A549 (cell line): ENCODE results near the gene RGS6. TPM values are rescaled to one million over a fixed set of nuclear protein-coding genes. Genes with fewer than 3 reads are reported as not detected.

Experiments
- ATAC-seq, 2 experiments: fragments of 200-7000 bp in 1 of 2; fragments of >200 bp in 1 of 2; cut with Nextera tagmentation in 1 of 2; cut with Tn5 transposase in 1 of 2; 3 replicates each; pipeline versions ENCODE4 v1.8.0 to v1.9.1; 2018 to 2020; ENCODE audit warnings: mild to moderate bottlenecking in 1 of 2, moderate library complexity in 1 of 2
- CTCF ChIA-PET: fragments of 300-600 bp; sonication (Branson Sonifier 250); formaldehyde crosslinking; extraction: SDS; loops from one replicate; lab custom pipeline; 2021; ENCODE audit warnings: antibody characterized with exemption, inconsistent platforms; lab: Yijun Ruan, JAX
- POLR2A ChIA-PET: fragments of 350-600 bp; formaldehyde crosslinking; extraction: SDS; loops from one replicate; lab custom pipeline; 2021; ENCODE audit warnings: antibody characterized with exemption, inconsistent platforms; lab: Yijun Ruan, JAX
- DNase-seq, 2 experiments: peaks; one replicate each; pipeline versions ENCODE4 v3.0.0 to v3.0.0-alpha.2; 2011 to 2016; ENCODE audit warnings: low read depth in 1 of 2, low spot score in 1 of 2
- FAIRE-seq: peaks from 2 replicates; lab custom pipeline; 2011; peaks lifted over from hg19 to GRCh38; lab: Jason Lieb, UNC
- H3K27ac ChIP-seq, 2 experiments: fragments of >200 bp; sonication (Bioruptor Twin); formaldehyde crosslinking; 3 replicates each; pipeline ENCODE4 v1.5.1; 2016 to 2017
- H3K4me1 ChIP-seq: fragments of >200 bp; sonication (Bioruptor Twin); formaldehyde crosslinking; 3 replicates; pipeline ENCODE4 v1.6.1; 2016
- H3K4me2 ChIP-seq: fragments of >200 bp; sonication (Bioruptor Twin); formaldehyde crosslinking; 3 replicates; pipeline ENCODE4 v1.6.1; 2016
- H3K4me3 ChIP-seq: fragments of >200 bp; sonication (Bioruptor Twin); formaldehyde crosslinking; 3 replicates; pipeline ENCODE4 v1.5.1; 2016
- H3K9me3 ChIP-seq: fragments of >200 bp; sonication (Bioruptor Twin); formaldehyde crosslinking; 3 replicates; pipeline ENCODE4 v1.6.1; 2016
- CHD4 ChIP-seq: fragments of 200-600 bp; sonication (generic); IDR thresholded peaks from 2 replicates; pipeline ENCODE4 v1.6.1; 2016; ENCODE audit warnings: antibody characterized with exemption, mild to moderate bottlenecking, borderline replicate concordance
- EHF ChIP-seq: fragments of 250-450 bp; sonication (Bioruptor Pico); IDR thresholded peaks from 2 replicates; pipeline ENCODE4 v1.5.0; 2020; ENCODE audit warnings: mild to moderate bottlenecking
- EHMT2 ChIP-seq: fragments of 200-600 bp; sonication (generic); IDR thresholded peaks from 2 replicates; pipeline ENCODE4 v1.6.1; 2016; ENCODE audit warnings: antibody characterized with exemption, low read depth, mild to moderate bottlenecking, moderate library complexity
- GATA3 ChIP-seq: IDR thresholded peaks from 2 replicates; pipeline ENCODE4 v1.6.1; 2012; ENCODE audit warnings: borderline replicate concordance
- HDAC2 ChIP-seq: fragments of 200-600 bp; sonication (generic); IDR thresholded peaks from 2 replicates; pipeline ENCODE4 v1.6.1; 2016
- HOXA7 ChIP-seq: fragments of 250-450 bp; sonication (Bioruptor Pico); IDR thresholded peaks from 2 replicates; pipeline ENCODE4 v1.5.0; 2020; ENCODE audit warnings: mild to moderate bottlenecking, moderate library complexity
- NPAS2 ChIP-seq: fragments of 250-450 bp; sonication (Bioruptor Pico); IDR thresholded peaks from 2 replicates; pipeline ENCODE4 v1.8.0; 2022; ENCODE audit warnings: mild to moderate bottlenecking, moderate library complexity, borderline replicate concordance
- PHF8 ChIP-seq: fragments of 200-600 bp; sonication (generic); IDR thresholded peaks from 2 replicates; pipeline ENCODE4 v1.6.1; 2016; ENCODE audit warnings: low read depth, mild to moderate bottlenecking, antibody characterized with exemption, moderate library complexity, borderline replicate concordance
- POLR2A ChIP-seq: IDR thresholded peaks from 2 replicates; pipeline ENCODE4 v1.6.1; 2012; ENCODE audit warnings: mild to moderate bottlenecking, low read length
- RAD21 ChIP-seq, 2 experiments: fragments of >200 bp in 1 of 2; sonication (Bioruptor Twin) in 1 of 2; formaldehyde crosslinking in 1 of 2; IDR thresholded peaks in 1 of 2; conservative IDR thresholded peaks in 1 of 2; 2 replicates in 1 of 2; 3 replicates in 1 of 2; pipeline ENCODE4 v1.6.1; 2012 to 2018; ENCODE audit warnings: inconsistent platforms in 1 of 2
- RARB ChIP-seq: fragments of 250-450 bp; sonication (Bioruptor Pico); IDR thresholded peaks from 2 replicates; pipeline ENCODE4 v1.8.0; 2021; ENCODE audit warnings: mild to moderate bottlenecking, moderate library complexity
- RCOR1 ChIP-seq: fragments of 150-350 bp; IDR thresholded peaks from 2 replicates; pipeline ENCODE4 v1.6.1; 2014; ENCODE audit warnings: antibody characterized with exemption, low read length, low read depth
- RNF2 ChIP-seq: fragments of 200-600 bp; sonication (generic); IDR thresholded peaks from 2 replicates; pipeline ENCODE4 v1.6.1; 2016; ENCODE audit warnings: low read depth, mild to moderate bottlenecking, antibody characterized with exemption, moderate library complexity, borderline replicate concordance
- SREBF2 ChIP-seq: fragments of 450-650 bp; IDR thresholded peaks from 2 replicates; pipeline ENCODE4 v1.6.1; 2014; ENCODE audit warnings: mild to moderate bottlenecking, moderate library complexity
- TFCP2L1 ChIP-seq: fragments of 250-450 bp; sonication (Bioruptor Pico); IDR thresholded peaks from 2 replicates; pipeline ENCODE4 v1.5.0; 2021; ENCODE audit warnings: mild to moderate bottlenecking
- ZFP36 ChIP-seq: fragments of 450-650 bp; IDR thresholded peaks from 2 replicates; pipeline ENCODE4 v1.6.1; 2014; ENCODE audit warnings: borderline replicate concordance; ENCODE audit not compliant: partially characterized antibody
- ZNF302 ChIP-seq: fragments of 250-450 bp; sonication (Bioruptor Pico); IDR thresholded peaks from 2 replicates; pipeline ENCODE4 v1.9.0; 2021; ENCODE audit warnings: inconsistent platforms, mild to moderate bottlenecking, moderate library complexity
- whole genome bisulfite sequencing: methylation state at CpG from one replicate; pipeline ENCODE4 v1.1.6; 2017; ENCODE audit errors: missing lambda C conversion rate; 5-methylcytosine and 5-hydroxymethylcytosine counted together
- polyA plus RNA-seq, 4 experiments: library from polyadenylated mRNA; depleted of rRNA in 3 of 4; stranded (reverse); fragments of >200 nt; fragmentation: RNase III in 1 of 4; extraction: RNeasy Plus Mini Kit Qiagen cat#74134 plus additional on column Dnase treatment in 1 of 4; gene quantifications; 2 replicates in 3 of 4; 3 replicates in 1 of 4; pipeline ENCODE4 v1.2.3, GENCODE V29; 2011 to 2017
- TF ChIP-seq, protein P1 (sequence below): fragments of >200 bp; sonication (Bioruptor Twin); formaldehyde crosslinking; IDR thresholded peaks from 3 replicates; pipeline ENCODE4 v1.5.1; 2016
- TF ChIP-seq, protein P2 (sequence below): fragments of 450-650 bp; IDR thresholded peaks from 2 replicates; pipeline ENCODE4 v1.6.1; 2014; ENCODE audit warnings: antibody characterized with exemption
- TF ChIP-seq, protein P3 (sequence below): IDR thresholded peaks from 2 replicates; pipeline ENCODE4 v1.6.1; 2012; ENCODE audit warnings: low read depth, borderline replicate concordance
- TF ChIP-seq, protein P4 (sequence below): fragments of 250-450 bp; sonication (Bioruptor Pico); IDR thresholded peaks from 2 replicates; pipeline ENCODE4 v1.5.0; 2021; ENCODE audit warnings: mild to moderate bottlenecking, moderate library complexity, borderline replicate concordance
- TF ChIP-seq, protein P5 (sequence below): fragments of >200 bp; sonication (Bioruptor Twin); formaldehyde crosslinking; IDR thresholded peaks from 2 replicates; pipeline ENCODE4 v1.6.1; 2016
- TF ChIP-seq, protein P6 (sequence below): IDR thresholded peaks from 2 replicates; pipeline ENCODE4 v1.6.1; 2012
- TF ChIP-seq, protein P7 (sequence below): fragments of >200 bp; sonication (Bioruptor Twin); formaldehyde crosslinking; IDR thresholded peaks from 3 replicates; pipeline ENCODE4 v1.6.1; 2016

RGS6 gene
- polyA plus RNA-seq, 2 of the 4 experiments (the other 2 are of a cell fraction), result not detected

DNA sequence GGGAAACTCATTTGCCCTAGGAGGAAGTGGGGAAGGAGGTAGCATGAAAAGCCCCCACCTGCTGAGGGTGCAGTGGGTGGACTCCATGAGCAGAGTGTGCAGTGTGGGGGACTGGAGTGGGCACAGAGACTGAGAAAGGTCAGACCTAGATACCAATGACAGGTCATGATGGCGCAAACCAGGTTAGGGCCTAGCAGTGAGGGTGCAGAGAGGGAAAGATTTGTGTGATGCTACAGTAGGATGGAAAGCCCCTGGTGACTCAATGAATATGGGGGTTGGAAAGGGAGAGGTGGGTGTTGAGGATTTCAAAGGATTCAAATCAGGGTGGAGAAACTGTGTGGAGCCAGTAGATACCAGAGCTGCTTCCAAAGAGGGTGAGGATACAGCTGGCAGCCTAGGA lies 642.5 kb downstream of the RGS6 start:
- POLR2A ChIA-PET, result no interaction called here
- WGBS, result 80% methylated on average over 1 of the region's 1 CpG
- ATAC-seq (no peak), FAIRE-seq (no peak), DNase-seq (no peak)
- Histone ChIP-seq H3K9me3 (no peaks in the 10 kb centered on the region), H3K4me1 (no peaks in the 10 kb centered on the region), H3K4me2 (no peak overlapping the region), H3K4me3 (no peak overlapping the region), H3K27ac (no peak overlapping the region)
- CTCF ChIA-PET, result interaction anchor here (1.1 kb wide), 1 partner anchor 65 kb away, joined by 4 read pairs; no protein-coding TSS in a partner anchor
- TF ChIP-seq GATA3, result no peak
- TF ChIP-seq RNF2, result no peak
- no peak for TF ChIP-seq POLR2A

DNA sequence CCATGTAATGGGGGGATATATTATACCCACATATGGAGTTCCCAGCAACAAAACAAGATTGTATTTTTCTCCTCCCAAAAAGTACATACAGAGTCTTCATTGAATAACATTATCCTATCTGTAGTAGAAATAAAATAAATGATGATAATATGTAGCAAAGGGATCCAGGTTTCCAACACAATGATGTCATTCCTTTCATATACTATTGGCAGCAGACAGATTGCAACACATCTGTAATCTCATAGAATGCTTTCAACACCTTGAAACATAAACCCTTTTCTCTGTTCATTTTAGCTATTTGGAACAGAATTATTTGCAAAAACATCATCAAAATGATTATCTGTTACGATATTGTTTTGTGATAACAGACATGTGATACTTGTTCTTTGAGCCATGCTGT lies 644.0 kb downstream of the RGS6 start:
- ChIA-PET CTCF (interaction anchor here (1.1 kb wide), 1 partner anchor 34 kb away, joined by 3 read pairs; no protein-coding TSS in a partner anchor), POLR2A (interaction anchor here (0.6 kb wide), 1 partner anchor 39 kb away, joined by 3 read pairs; no protein-coding TSS in a partner anchor)
- Histone ChIP-seq H3K4me2 (no peak overlapping the region), H3K4me3 (no peak overlapping the region), H3K9me3 (no peaks in the 10 kb centered on the region), H3K4me1 (no peaks in the 10 kb centered on the region), H3K27ac (no peak overlapping the region)
- ATAC-seq (no peak), FAIRE-seq (no peak), DNase-seq (no peak)
- TF ChIP-seq, protein P1, sequence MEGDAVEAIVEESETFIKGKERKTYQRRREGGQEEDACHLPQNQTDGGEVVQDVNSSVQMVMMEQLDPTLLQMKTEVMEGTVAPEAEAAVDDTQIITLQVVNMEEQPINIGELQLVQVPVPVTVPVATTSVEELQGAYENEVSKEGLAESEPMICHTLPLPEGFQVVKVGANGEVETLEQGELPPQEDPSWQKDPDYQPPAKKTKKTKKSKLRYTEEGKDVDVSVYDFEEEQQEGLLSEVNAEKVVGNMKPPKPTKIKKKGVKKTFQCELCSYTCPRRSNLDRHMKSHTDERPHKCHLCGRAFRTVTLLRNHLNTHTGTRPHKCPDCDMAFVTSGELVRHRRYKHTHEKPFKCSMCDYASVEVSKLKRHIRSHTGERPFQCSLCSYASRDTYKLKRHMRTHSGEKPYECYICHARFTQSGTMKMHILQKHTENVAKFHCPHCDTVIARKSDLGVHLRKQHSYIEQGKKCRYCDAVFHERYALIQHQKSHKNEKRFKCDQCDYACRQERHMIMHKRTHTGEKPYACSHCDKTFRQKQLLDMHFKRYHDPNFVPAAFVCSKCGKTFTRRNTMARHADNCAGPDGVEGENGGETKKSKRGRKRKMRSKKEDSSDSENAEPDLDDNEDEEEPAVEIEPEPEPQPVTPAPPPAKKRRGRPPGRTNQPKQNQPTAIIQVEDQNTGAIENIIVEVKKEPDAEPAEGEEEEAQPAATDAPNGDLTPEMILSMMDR, result no peak
- TF ChIP-seq, protein P2, sequence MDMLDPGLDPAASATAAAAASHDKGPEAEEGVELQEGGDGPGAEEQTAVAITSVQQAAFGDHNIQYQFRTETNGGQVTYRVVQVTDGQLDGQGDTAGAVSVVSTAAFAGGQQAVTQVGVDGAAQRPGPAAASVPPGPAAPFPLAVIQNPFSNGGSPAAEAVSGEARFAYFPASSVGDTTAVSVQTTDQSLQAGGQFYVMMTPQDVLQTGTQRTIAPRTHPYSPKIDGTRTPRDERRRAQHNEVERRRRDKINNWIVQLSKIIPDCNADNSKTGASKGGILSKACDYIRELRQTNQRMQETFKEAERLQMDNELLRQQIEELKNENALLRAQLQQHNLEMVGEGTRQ, result no peak
- TF ChIP-seq ZFP36 (no peak), RARB (no peak), HDAC2 (no peak), SREBF2 (no peak), EHMT2 (no peak), TFCP2L1 (CRISPR knock-in tag) (no peak), RAD21 (conservative IDR thresholded peaks at IDR 0.05 in 1 of 2, IDR thresholded peaks at IDR 0.05 in 1 of 2) (no peak)
- TF ChIP-seq, protein P3, sequence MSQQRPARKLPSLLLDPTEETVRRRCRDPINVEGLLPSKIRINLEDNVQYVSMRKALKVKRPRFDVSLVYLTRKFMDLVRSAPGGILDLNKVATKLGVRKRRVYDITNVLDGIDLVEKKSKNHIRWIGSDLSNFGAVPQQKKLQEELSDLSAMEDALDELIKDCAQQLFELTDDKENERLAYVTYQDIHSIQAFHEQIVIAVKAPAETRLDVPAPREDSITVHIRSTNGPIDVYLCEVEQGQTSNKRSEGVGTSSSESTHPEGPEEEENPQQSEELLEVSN, result no peak
- TF ChIP-seq, protein P4, sequence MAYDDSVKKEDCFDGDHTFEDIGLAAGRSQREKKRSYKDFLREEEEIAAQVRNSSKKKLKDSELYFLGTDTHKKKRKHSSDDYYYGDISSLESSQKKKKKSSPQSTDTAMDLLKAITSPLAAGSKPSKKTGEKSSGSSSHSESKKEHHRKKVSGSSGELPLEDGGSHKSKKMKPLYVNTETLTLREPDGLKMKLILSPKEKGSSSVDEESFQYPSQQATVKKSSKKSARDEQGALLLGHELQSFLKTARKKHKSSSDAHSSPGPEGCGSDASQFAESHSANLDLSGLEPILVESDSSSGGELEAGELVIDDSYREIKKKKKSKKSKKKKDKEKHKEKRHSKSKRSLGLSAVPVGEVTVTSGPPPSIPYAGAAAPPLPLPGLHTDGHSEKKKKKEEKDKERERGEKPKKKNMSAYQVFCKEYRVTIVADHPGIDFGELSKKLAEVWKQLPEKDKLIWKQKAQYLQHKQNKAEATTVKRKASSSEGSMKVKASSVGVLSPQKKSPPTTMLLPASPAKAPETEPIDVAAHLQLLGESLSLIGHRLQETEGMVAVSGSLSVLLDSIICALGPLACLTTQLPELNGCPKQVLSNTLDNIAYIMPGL, result no peak
- 4% methylated on average over 1 of the region's 1 CpG for WGBS

DNA sequence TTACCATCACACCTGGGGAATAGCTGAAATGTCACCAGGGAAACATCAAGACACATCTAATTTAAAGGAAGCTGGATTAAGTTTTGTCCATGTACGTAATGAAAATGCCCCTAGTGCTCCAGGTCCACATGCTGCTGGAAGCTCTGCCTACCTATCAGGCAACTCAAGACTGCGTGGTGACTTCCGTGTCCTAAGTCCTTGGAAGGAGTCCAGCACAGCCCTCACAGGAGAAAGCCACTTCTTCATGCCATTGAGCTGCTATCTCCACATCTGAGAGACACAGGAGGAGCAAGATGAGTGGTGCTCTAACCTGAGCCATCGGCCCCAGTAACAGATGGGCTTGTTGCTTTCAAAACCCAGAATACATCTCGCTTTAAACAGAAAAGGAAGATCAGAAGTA lies 645.3 kb downstream of the RGS6 start:
- Histone ChIP-seq H3K27ac (no peak overlapping the region), H3K4me3 (no peak overlapping the region), H3K4me2 (no peak overlapping the region), H3K4me1 (no peaks in the 10 kb centered on the region), H3K9me3 (no peaks in the 10 kb centered on the region)
- FAIRE-seq (no peak), ATAC-seq (no peak), DNase-seq (no peak)
- POLR2A ChIA-PET, result no interaction called here
- WGBS, result 15% methylated on average over 5 of the region's 5 CpGs
- CTCF ChIA-PET, result interaction anchor here (0.5 to 0.9 kb wide), 2 partner anchors 90 to 283 kb away, joined by 3 read pairs; no protein-coding TSS in a partner anchor
- TF ChIP-seq NPAS2 (CRISPR knock-in tag), result no peak
- no peak for TF ChIP-seq RCOR1
- TF ChIP-seq PHF8, result no peak
- TF ChIP-seq, protein P4, result no peak
- no peak for TF ChIP-seq RAD21 (conservative IDR thresholded peaks at IDR 0.05 in 1 of 2, IDR thresholded peaks at IDR 0.05 in 1 of 2)
- TF ChIP-seq CHD4, result no peak
- TF ChIP-seq, protein P5, sequence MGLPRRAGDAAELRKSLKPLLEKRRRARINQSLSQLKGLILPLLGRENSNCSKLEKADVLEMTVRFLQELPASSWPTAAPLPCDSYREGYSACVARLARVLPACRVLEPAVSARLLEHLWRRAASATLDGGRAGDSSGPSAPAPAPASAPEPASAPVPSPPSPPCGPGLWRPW, result no peak
- no peak for TF ChIP-seq EHF (CRISPR knock-in tag)
- no peak for TF ChIP-seq HOXA7 (CRISPR knock-in tag)
- TF ChIP-seq, protein P6, sequence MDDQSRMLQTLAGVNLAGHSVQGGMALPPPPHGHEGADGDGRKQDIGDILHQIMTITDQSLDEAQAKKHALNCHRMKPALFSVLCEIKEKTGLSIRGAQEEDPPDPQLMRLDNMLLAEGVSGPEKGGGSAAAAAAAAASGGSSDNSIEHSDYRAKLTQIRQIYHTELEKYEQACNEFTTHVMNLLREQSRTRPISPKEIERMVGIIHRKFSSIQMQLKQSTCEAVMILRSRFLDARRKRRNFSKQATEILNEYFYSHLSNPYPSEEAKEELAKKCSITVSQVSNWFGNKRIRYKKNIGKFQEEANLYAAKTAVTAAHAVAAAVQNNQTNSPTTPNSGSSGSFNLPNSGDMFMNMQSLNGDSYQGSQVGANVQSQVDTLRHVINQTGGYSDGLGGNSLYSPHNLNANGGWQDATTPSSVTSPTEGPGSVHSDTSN, result no peak
- no peak for TF ChIP-seq TFCP2L1 (CRISPR knock-in tag)
- TF ChIP-seq, protein P7, sequence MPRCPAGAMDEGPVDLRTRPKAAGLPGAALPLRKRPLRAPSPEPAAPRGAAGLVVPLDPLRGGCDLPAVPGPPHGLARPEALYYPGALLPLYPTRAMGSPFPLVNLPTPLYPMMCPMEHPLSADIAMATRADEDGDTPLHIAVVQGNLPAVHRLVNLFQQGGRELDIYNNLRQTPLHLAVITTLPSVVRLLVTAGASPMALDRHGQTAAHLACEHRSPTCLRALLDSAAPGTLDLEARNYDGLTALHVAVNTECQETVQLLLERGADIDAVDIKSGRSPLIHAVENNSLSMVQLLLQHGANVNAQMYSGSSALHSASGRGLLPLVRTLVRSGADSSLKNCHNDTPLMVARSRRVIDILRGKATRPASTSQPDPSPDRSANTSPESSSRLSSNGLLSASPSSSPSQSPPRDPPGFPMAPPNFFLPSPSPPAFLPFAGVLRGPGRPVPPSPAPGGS, result no peak
- TF ChIP-seq ZNF302, result no peak
